H9 (cell line): ENCODE results near the gene RPL6. TPM values are rescaled to one million over a fixed set of nuclear protein-coding genes. Genes with fewer than 3 reads are reported as not detected.

Source experiments
- DNase-seq: peaks from one replicate; pipeline ENCODE4 v3.0.0-alpha.2; 2017
- H2AFZ ChIP-seq: one replicate; pipeline ENCODE4 v1.6.1; 2013; ENCODE audit warnings: mild to moderate bottlenecking, low read length, control low read depth, moderate library complexity
- H2AK5ac ChIP-seq: 2 replicates; pipeline ENCODE4 v1.6.1; 2013; ENCODE audit warnings: low read length, control low read depth, mixed read lengths; ENCODE audit not compliant: insufficient read length
- H2BK120ac ChIP-seq: one replicate; pipeline ENCODE4 v1.6.1; 2013; ENCODE audit warnings: low read depth, mild to moderate bottlenecking, low read length, control low read depth, inconsistent platforms; ENCODE audit not compliant: poor library complexity, severe bottlenecking
- H2BK12ac ChIP-seq: 2 replicates; pipeline ENCODE4 v1.6.1; 2013; ENCODE audit warnings: low read length, control low read depth, mixed read lengths, low read depth; ENCODE audit not compliant: insufficient read length
- H2BK15ac ChIP-seq: 2 replicates; pipeline ENCODE4 v1.6.1; 2013; ENCODE audit warnings: low read depth, low read length, control low read depth
- H2BK20ac ChIP-seq: one replicate; pipeline ENCODE4 v1.6.1; 2013; ENCODE audit warnings: low read depth, mild to moderate bottlenecking, low read length, control low read depth, inconsistent platforms; ENCODE audit not compliant: poor library complexity, severe bottlenecking
- H2BK5ac ChIP-seq: 2 replicates; pipeline ENCODE4 v1.6.1; 2013; ENCODE audit warnings: low read length, control low read depth, mixed read lengths; ENCODE audit not compliant: insufficient read length
- H3K14ac ChIP-seq: 2 replicates; pipeline ENCODE4 v1.6.1; 2013; ENCODE audit warnings: low read length, control low read depth; ENCODE audit not compliant: insufficient read depth
- H3K18ac ChIP-seq: 2 replicates; pipeline ENCODE4 v1.6.1; 2013; ENCODE audit warnings: low read depth, mild to moderate bottlenecking, mixed read lengths, low read length, control low read depth; ENCODE audit not compliant: insufficient read length
- H3K23ac ChIP-seq: 2 replicates; pipeline ENCODE4 v1.6.1; 2013; ENCODE audit warnings: low read length, control low read depth, mixed read lengths, low read depth; ENCODE audit not compliant: insufficient read length
- H3K23me2 ChIP-seq: 2 replicates; pipeline ENCODE4 v1.6.1; 2013; ENCODE audit warnings: low read depth, mild to moderate bottlenecking, mixed read lengths, low read length, control low read depth; ENCODE audit not compliant: insufficient read length, poor library complexity, severe bottlenecking
- H3K27ac ChIP-seq: 2 replicates; pipeline ENCODE4 v1.5.1; 2013; ENCODE audit warnings: low read length, control low read depth, mixed read lengths, low read depth; ENCODE audit not compliant: insufficient read length
- H3K27me3 ChIP-seq: 2 replicates; pipeline ENCODE4 v1.6.1; 2013; ENCODE audit warnings: low read length, control low read depth, inconsistent platforms; ENCODE audit not compliant: insufficient read depth
- H3K4ac ChIP-seq: 2 replicates; pipeline ENCODE4 v1.6.1; 2013; ENCODE audit warnings: low read depth, mild to moderate bottlenecking, control low read depth, inconsistent platforms, low read length, moderate library complexity
- H3K4me1 ChIP-seq: 2 replicates; pipeline ENCODE4 v1.6.1; 2013; ENCODE audit warnings: low read length, control low read depth, inconsistent platforms; ENCODE audit not compliant: insufficient read depth
- H3K4me2 ChIP-seq: 2 replicates; pipeline ENCODE4 v1.6.1; 2013; ENCODE audit warnings: low read length, control low read depth, mixed read lengths; ENCODE audit not compliant: insufficient read length, insufficient read depth
- H3K56ac ChIP-seq: 2 replicates; pipeline ENCODE4 v1.6.1; 2013; ENCODE audit warnings: low read depth, mild to moderate bottlenecking, mixed read lengths, low read length, control low read depth; ENCODE audit not compliant: insufficient read length
- H3K79me1 ChIP-seq: 2 replicates; pipeline ENCODE4 v1.6.1; 2013; ENCODE audit warnings: low read depth, mild to moderate bottlenecking, moderate library complexity, low read length, control low read depth, inconsistent platforms; ENCODE audit not compliant: insufficient read depth, poor library complexity, severe bottlenecking
- H3K79me2 ChIP-seq: 2 replicates; pipeline ENCODE4 v1.6.1; 2013; ENCODE audit warnings: low read length, control low read depth, inconsistent platforms; ENCODE audit not compliant: insufficient read depth
- H3K9ac ChIP-seq: 2 replicates; pipeline ENCODE4 v1.6.1; 2013; ENCODE audit warnings: low read length, control low read depth, mixed read lengths; ENCODE audit not compliant: insufficient read length; ENCODE audit errors: extremely low read depth
- H3K9me3 ChIP-seq: one replicate; pipeline ENCODE4 v1.6.1; 2013; ENCODE audit warnings: low read depth, low read length, inconsistent platforms; ENCODE audit not compliant: control insufficient read depth
- H3T11ph ChIP-seq: one replicate; pipeline ENCODE4 v1.6.1; 2013; ENCODE audit warnings: mild to moderate bottlenecking, low read length, control low read depth, inconsistent platforms
- H4K20me1 ChIP-seq: one replicate; pipeline ENCODE4 v1.6.1; 2013; ENCODE audit not compliant: control insufficient read depth, insufficient read length, insufficient read depth
- H4K5ac ChIP-seq: 2 replicates; pipeline ENCODE4 v1.6.1; 2013; ENCODE audit warnings: low read depth, mild to moderate bottlenecking, mixed read lengths, low read length, control low read depth; ENCODE audit not compliant: insufficient read length
- H4K8ac ChIP-seq: replicated peaks from 2 replicates; pipeline ENCODE4 v1.6.1; 2013; ENCODE audit warnings: low read length, control low read depth, mixed read lengths, low read depth; ENCODE audit not compliant: insufficient read length
- H4K91ac ChIP-seq: 2 replicates; pipeline ENCODE4 v1.6.1; 2013; ENCODE audit warnings: low read depth, mild to moderate bottlenecking, moderate library complexity, mixed read lengths, low read length, control low read depth; ENCODE audit not compliant: insufficient read length
- H3K27ac Mint-ChIP-seq, 3 experiments: 2 replicates in 2 of 3; 3 replicates in 1 of 3; pipeline ENCODE4 v1.8.0; 2020 to 2021; ENCODE audit warnings: mixed read lengths in 3 of 3, mild to moderate bottlenecking in 1 of 3, moderate library complexity in 1 of 3
- H3K27me3 Mint-ChIP-seq: 2 replicates; pipeline ENCODE4 v1.8.0; 2021; ENCODE audit warnings: low read depth, mild to moderate bottlenecking, moderate library complexity, mixed read lengths
- H3K36me3 Mint-ChIP-seq, 3 experiments: 2 replicates in 2 of 3; 3 replicates in 1 of 3; pipeline ENCODE4 v1.8.0; 2020 to 2021; ENCODE audit warnings: low read depth in 3 of 3, mixed read lengths in 3 of 3; ENCODE audit not compliant: insufficient read depth in 1 of 3
- H3K4me1 Mint-ChIP-seq, 2 experiments: 2 replicates each; pipeline ENCODE4 v1.8.0; 2020; ENCODE audit warnings: mixed read lengths in 2 of 2
- H3K4me3 Mint-ChIP-seq, 2 experiments: 2 replicates in 1 of 2; 3 replicates in 1 of 2; pipeline ENCODE4 v1.8.0; 2020 to 2021; ENCODE audit warnings: mild to moderate bottlenecking in 2 of 2, mixed read lengths in 2 of 2, moderate library complexity in 1 of 2
- H3K9me3 Mint-ChIP-seq, 2 experiments: 2 replicates in 1 of 2; 3 replicates in 1 of 2; pipeline ENCODE4 v1.8.0; 2020; ENCODE audit warnings: mild to moderate bottlenecking in 2 of 2, mixed read lengths in 2 of 2, moderate library complexity in 1 of 2
- WGBS: extraction: QIAGEN DNeasy Blood & Tissue Kit; methylation state at CpG from one replicate; pipeline ENCODE4 v1.1.7; 2013; ENCODE audit warnings: missing lambda C conversion rate, low lambda C conversion rate, mixed read lengths; ENCODE audit not compliant: insufficient read length; ENCODE audit errors: extremely low coverage; 5-methylcytosine and 5-hydroxymethylcytosine counted together
- total RNA-seq: library from RNA; stranded (reverse); gene quantifications from 2 replicates; pipeline ENCODE4 v1.2.1, GENCODE V29; 2021
- TF ChIP-seq, protein P1 (sequence below): fragments of 200-600 bp; sonication (generic); conservative IDR thresholded peaks from 3 replicates; pipeline ENCODE4 v1.8.0; 2021; ENCODE audit warnings: antibody characterized with exemption, mild to moderate bottlenecking

RPL6 gene
- total RNA-seq, 1 experiment from 2014 or later = 1,921 TPM

DNA sequence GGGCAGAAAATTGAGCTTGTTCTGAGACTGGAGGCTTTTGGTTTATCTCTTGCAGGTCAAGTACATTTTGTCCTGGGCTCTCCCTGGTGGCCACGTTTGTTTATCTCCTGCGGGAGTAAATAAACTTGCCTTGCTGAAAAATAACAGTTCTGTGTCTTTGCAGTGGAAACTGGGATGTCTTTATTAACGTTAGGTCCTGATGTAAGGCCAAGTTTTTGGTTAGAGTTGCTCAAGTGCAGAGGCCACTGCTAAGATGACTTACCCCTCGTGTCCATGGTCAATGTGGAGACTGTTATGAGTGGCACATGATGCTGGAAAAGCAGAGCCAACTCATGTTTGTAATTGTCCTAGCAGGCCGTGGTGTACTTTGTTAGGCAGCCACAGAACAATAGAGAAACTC, 13.1 kb upstream of the RPL6 start:
- no peak overlapping the region for H3K23ac ChIP-seq
- no peak overlapping the region for H3K4ac ChIP-seq
- H2BK120ac ChIP-seq = no peak overlapping the region
- H3K4me1 ChIP-seq = no peaks in the 10 kb centered on the region
- H2AK5ac ChIP-seq = no peak overlapping the region
- no peak overlapping the region for H3K4me2 ChIP-seq
- no peak overlapping the region for H4K91ac ChIP-seq
- no peak overlapping the region for H3T11ph ChIP-seq
- H3K9ac ChIP-seq = no peak overlapping the region
- H3K4me3 Mint-ChIP-seq = no peak overlapping the region
- H3K27me3 Mint-ChIP-seq = no peaks in the 10 kb centered on the region
- no peak overlapping the region for H4K5ac ChIP-seq
- no peak for DNase-seq
- no peak overlapping the region for H3K14ac ChIP-seq
- no peak overlapping the region for H2BK15ac ChIP-seq
- H3K9me3 ChIP-seq = no peaks in the 10 kb centered on the region
- H3K27me3 ChIP-seq = no peaks in the 10 kb centered on the region
- no peak overlapping the region for H2BK12ac ChIP-seq
- H2BK5ac ChIP-seq = no peak overlapping the region
- H3K36me3 Mint-ChIP-seq = peaks cover 0 to 7% (median 7%) of the 10 kb centered on the region in 3 experiments; a peak in 5 of 7 replicates
- peak overlapping the region; percentile 62 to 85 (median 72); a peak in 4 of 7 replicates for H3K27ac Mint-ChIP-seq
- H3K18ac ChIP-seq = no peak overlapping the region
- peaks cover 14% of the 10 kb centered on the region for H3K79me1 ChIP-seq
- H3K23me2 ChIP-seq = peaks cover 3% of the 10 kb centered on the region
- no CpG with 5 or more reads among the region's 5 CpGs for WGBS
- H3K9me3 Mint-ChIP-seq = peaks cover 0 to 3% of the 10 kb centered on the region in 2 experiments; a peak in 1 of 5 replicates
- peaks cover 2% of the 10 kb centered on the region for H4K20me1 ChIP-seq
- H2BK20ac ChIP-seq = no peak overlapping the region
- peaks cover 33% of the 10 kb centered on the region for H3K79me2 ChIP-seq
- H4K8ac ChIP-seq = no peak overlapping the region
- TF ChIP-seq, protein P1, sequence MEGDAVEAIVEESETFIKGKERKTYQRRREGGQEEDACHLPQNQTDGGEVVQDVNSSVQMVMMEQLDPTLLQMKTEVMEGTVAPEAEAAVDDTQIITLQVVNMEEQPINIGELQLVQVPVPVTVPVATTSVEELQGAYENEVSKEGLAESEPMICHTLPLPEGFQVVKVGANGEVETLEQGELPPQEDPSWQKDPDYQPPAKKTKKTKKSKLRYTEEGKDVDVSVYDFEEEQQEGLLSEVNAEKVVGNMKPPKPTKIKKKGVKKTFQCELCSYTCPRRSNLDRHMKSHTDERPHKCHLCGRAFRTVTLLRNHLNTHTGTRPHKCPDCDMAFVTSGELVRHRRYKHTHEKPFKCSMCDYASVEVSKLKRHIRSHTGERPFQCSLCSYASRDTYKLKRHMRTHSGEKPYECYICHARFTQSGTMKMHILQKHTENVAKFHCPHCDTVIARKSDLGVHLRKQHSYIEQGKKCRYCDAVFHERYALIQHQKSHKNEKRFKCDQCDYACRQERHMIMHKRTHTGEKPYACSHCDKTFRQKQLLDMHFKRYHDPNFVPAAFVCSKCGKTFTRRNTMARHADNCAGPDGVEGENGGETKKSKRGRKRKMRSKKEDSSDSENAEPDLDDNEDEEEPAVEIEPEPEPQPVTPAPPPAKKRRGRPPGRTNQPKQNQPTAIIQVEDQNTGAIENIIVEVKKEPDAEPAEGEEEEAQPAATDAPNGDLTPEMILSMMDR = no peak
- no peak overlapping the region for H2AFZ ChIP-seq
- H3K4me1 Mint-ChIP-seq = peaks cover 10 to 13% of the 10 kb centered on the region in 2 experiments; a peak in 2 of 4 replicates
- H3K56ac ChIP-seq = no peak overlapping the region
- H3K27ac ChIP-seq = peak overlapping the region; percentile 60
